CD4-positive, alpha-beta T cell (primary cell): ENCODE results near the gene REXO5. TPM values are rescaled to one million over a fixed set of nuclear protein-coding genes. Genes with fewer than 3 reads are reported as not detected.

Experiments used
- ATAC-seq: fragments of 200-7000 bp; cut with Tn5 transposase; one replicate; pipeline ENCODE4 v1.10.0; 2022; ENCODE audit warnings: mild to moderate bottlenecking; ENCODE audit not compliant: poor library complexity
- CTCF ChIA-PET: fragments of 350-600 bp; sonication (Branson Sonifier 250); formaldehyde crosslinking; loops from one replicate; lab custom pipeline; 2021; ENCODE audit warnings: antibody characterized with exemption, inconsistent platforms; lab: Charles Lee
- POLR2A ChIA-PET: fragments of 350-600 bp; sonication (Branson Sonifier 250); formaldehyde crosslinking; loops from one replicate; lab custom pipeline; 2021; ENCODE audit warnings: antibody characterized with exemption, inconsistent platforms; lab: Charles Lee
- DNase-seq, 14 experiments: peaks; one replicate each; pipeline ENCODE4 v3.0.0-alpha.2; 2013 to 2020; ENCODE audit warnings: mixed read lengths in 2 of 14
- H3K27ac ChIP-seq, 2 donors: one replicate each; pipeline versions ENCODE4 v1.5.1 to v1.7.0; 2013; ENCODE audit warnings: low read length in 2 of 2, low read depth in 1 of 2, mild to moderate bottlenecking in 1 of 2
- H3K27me3 ChIP-seq, 2 experiments: 1 replicate in 1 of 2; 2 replicates in 1 of 2; pipeline versions ENCODE4 v1.6.1 to v1.7.0; 2013; ENCODE audit warnings: low read length in 2 of 2, control low read depth in 1 of 2, mild to moderate bottlenecking in 1 of 2, moderate library complexity in 1 of 2; ENCODE audit not compliant: insufficient read depth in 2 of 2, control insufficient read depth in 1 of 2
- H3K36me3 ChIP-seq: one replicate; pipeline ENCODE4 v1.6.1; 2013; ENCODE audit warnings: low read length, control low read depth; ENCODE audit not compliant: insufficient read depth
- H3K4me1 ChIP-seq: one replicate; pipeline ENCODE4 v1.6.1; 2013; ENCODE audit warnings: low read length, control low read depth; ENCODE audit not compliant: insufficient read depth
- H3K4me3 ChIP-seq: one replicate; pipeline ENCODE4 v1.5.1; 2013; ENCODE audit warnings: mild to moderate bottlenecking, low read length, moderate library complexity
- H3K9me3 ChIP-seq, 2 experiments: 1 replicate in 1 of 2; 2 replicates in 1 of 2; pipeline versions ENCODE4 v1.6.1 to v1.7.0; 2013; ENCODE audit warnings: low read length in 2 of 2, mild to moderate bottlenecking in 2 of 2, control low read depth in 1 of 2, moderate library complexity in 1 of 2; ENCODE audit not compliant: control insufficient read depth in 1 of 2, insufficient read depth in 1 of 2
- H3K27ac Mint-ChIP-seq: one replicate; pipeline ENCODE4 v1.8.0; 2020; ENCODE audit warnings: mixed read lengths
- H3K27me3 Mint-ChIP-seq: one replicate; pipeline ENCODE4 v1.8.0; 2021; ENCODE audit warnings: mixed read lengths
- H3K36me3 Mint-ChIP-seq: one replicate; pipeline ENCODE4 v1.8.0; 2021; ENCODE audit warnings: low read depth, mixed read lengths
- H3K4me1 Mint-ChIP-seq: one replicate; pipeline ENCODE4 v1.8.0; 2021; ENCODE audit warnings: low read depth, mixed read lengths
- H3K4me3 Mint-ChIP-seq: one replicate; pipeline ENCODE4 v1.8.0; 2020; ENCODE audit warnings: mild to moderate bottlenecking, mixed read lengths
- H3K9me3 Mint-ChIP-seq: one replicate; pipeline ENCODE4 v1.8.0; 2020; ENCODE audit warnings: mixed read lengths
- CTCF ChIP-seq: fragments of 200-600 bp; IDR thresholded peaks from one replicate; pipeline ENCODE4 v1.8.0; 2022; ENCODE audit warnings: antibody characterized with exemption, mild to moderate bottlenecking
- intact Hi-C, 2 experiments: fragments of 100-400 bp; cut with DNase I in 1 of 2; cut with micrococcal nuclease in 1 of 2; formaldehyde crosslinking; loops; one replicate each; pipeline versions ENCODE4 v1.15.1 to v1.9.0; 2023 to 2025; cut with DNase I, micrococcal nuclease
- total RNA-seq, 174 experiments: library from RNA in 2 of 174; stranded (reverse) in 2 of 174; gene quantifications; one replicate each; pipeline ENCODE4 v1.2.3 and lab custom pipeline; 2021 to 2026

Gene REXO5
- total RNA-seq, 2 experiments from 2014 or later, result 0.56 TPM; not detected in 1

- Histone ChIP-seq H3K4me1 (peaks cover 23% of the 10 kb centered on the region), H3K27ac (no peak overlapping the region), H3K4me3 (no peak overlapping the region), H3K27me3 (no peaks in the 10 kb centered on the region), H3K36me3 (no peaks in the 10 kb centered on the region), H3K9me3 (no peaks in the 10 kb centered on the region)
- Mint-ChIP-seq H3K4me3 (peak overlapping the region; percentile 86), H3K27ac (no peak overlapping the region), H3K27me3 (no peaks in the 10 kb centered on the region), H3K36me3 (peaks cover 5% of the 10 kb centered on the region), H3K4me1 (peaks cover 17% of the 10 kb centered on the region), H3K9me3 (no peaks in the 10 kb centered on the region)
- CTCF ChIA-PET, result no interaction called here
- no peak for DNase-seq
- no peak for ATAC-seq
- POLR2A ChIA-PET, result no interaction called here
- intact Hi-C loops, result loop anchor here (2.0 to 5.0 kb wide), 3 partner anchors 66 to 94 kb away; partner anchors contain the start of genes THUMPD1 (in 2 of the 2), DCUN1D3 (in 1 of the 2) and LYRM1 (in 1 of the 2)
- TF ChIP-seq CTCF, result no peak
Observed at GRCh38 chr16:20807862-20808261, 1.5 kb downstream of the REXO5 start.

- no peak for TF ChIP-seq CTCF
- Mint-ChIP-seq H3K4me3 (no peak overlapping the region), H3K27me3 (no peaks in the 10 kb centered on the region), H3K4me1 (peaks cover 8% of the 10 kb centered on the region), H3K9me3 (no peaks in the 10 kb centered on the region), H3K27ac (no peak overlapping the region), H3K36me3 (no peaks in the 10 kb centered on the region)
- peaks cover 13% of the 10 kb centered on the region for H3K4me1 ChIP-seq
- no peaks in the 10 kb centered on the region for H3K36me3 ChIP-seq
- H3K27ac ChIP-seq, result no peak overlapping the region
- no peaks in the 10 kb centered on the region for H3K27me3 ChIP-seq
- ChIA-PET POLR2A (no interaction called here), CTCF (no interaction called here)
- ATAC-seq, result no peak
- no peak for DNase-seq
- H3K4me3 ChIP-seq, result no peak overlapping the region
- intact Hi-C loops, result no loop called here
- H3K9me3 ChIP-seq, result no peaks in the 10 kb centered on the region
Observed at GRCh38 chr16:20811889-20812439, 5.6 kb downstream of the REXO5 start.

- ChIA-PET CTCF (interaction anchor here (0.6 kb wide), 1 partner anchor 828 kb away, joined by 3 read pairs; no protein-coding TSS in a partner anchor), POLR2A (no interaction called here)
- ATAC-seq, result no peak
- TF ChIP-seq CTCF, result no peak
- no peak overlapping the region for H3K27ac ChIP-seq
- intact Hi-C loops, result no loop called here
- Mint-ChIP-seq H3K27ac (no peak overlapping the region), H3K36me3 (no peaks in the 10 kb centered on the region), H3K27me3 (no peaks in the 10 kb centered on the region), H3K4me3 (no peak overlapping the region), H3K4me1 (peaks cover 8% of the 10 kb centered on the region), H3K9me3 (no peaks in the 10 kb centered on the region)
- no peak overlapping the region for H3K4me3 ChIP-seq
- H3K4me1 ChIP-seq, result peaks cover 7% of the 10 kb centered on the region
- no peaks in the 10 kb centered on the region for H3K27me3 ChIP-seq
- no peaks in the 10 kb centered on the region for H3K36me3 ChIP-seq
- DNase-seq, result no peak
- no peaks in the 10 kb centered on the region for H3K9me3 ChIP-seq
Observed at GRCh38 chr16:20812510-20812909, 6.2 kb downstream of the REXO5 start.
